GM20000 (cell line): ENCODE measurements around the gene HORMAD2.

Experiments used
- DNase-seq: peaks from one replicate; pipeline ENCODE4 v3.0.0; 2012; ENCODE audit warnings: low spot score
- CTCF ChIP-seq: IDR thresholded peaks from 2 replicates; pipeline ENCODE4 v1.5.1; 2012; ENCODE audit warnings: mild to moderate bottlenecking, control low read depth; ENCODE audit errors: extremely low read depth, missing control alignments

The HORMAD2 gene

GRCh38 chr22:30045901-30046715, 34.2 kb upstream of the HORMAD2 start:
- TF ChIP-seq CTCF = no peak
- no peak for DNase-seq

GRCh38 chr22:30046716-30047363, 33.4 kb upstream of the HORMAD2 start:
- no peak for DNase-seq
- no peak for TF ChIP-seq CTCF

GRCh38 chr22:30047364-30047738, 32.9 kb upstream of the HORMAD2 start:
- DNase-seq = peak; percentile 38
- TF ChIP-seq CTCF = no peak

- TF ChIP-seq CTCF = no peak
- no peak for DNase-seq
Observed at GRCh38 chr22:30048681-30049080, 31.6 kb upstream of the HORMAD2 start.

- no peak for TF ChIP-seq CTCF
- DNase-seq = no peak
Observed at GRCh38 chr22:30054067-30054763, 26.0 kb upstream of the HORMAD2 start.

GRCh38 chr22:30054764-30055069, 25.5 kb upstream of the HORMAD2 start:
- DNase-seq = no peak

More at GRCh38 chr22:30054764-30055069, 25.5 kb upstream of the HORMAD2 start:
- TF ChIP-seq CTCF = no peak
